A549 (cell line): ENCODE measurements around the gene RNF32. TPM values are rescaled to one million over a fixed set of nuclear protein-coding genes. Genes with fewer than 3 reads are reported as not detected.

ENCODE experiments used
- ATAC-seq, 2 experiments: fragments of 200-7000 bp in 1 of 2; fragments of >200 bp in 1 of 2; cut with Nextera tagmentation in 1 of 2; cut with Tn5 transposase in 1 of 2; 3 replicates each; pipeline versions ENCODE4 v1.8.0 to v1.9.1; 2018 to 2020; ENCODE audit warnings: mild to moderate bottlenecking in 1 of 2, moderate library complexity in 1 of 2
- CTCF ChIA-PET: fragments of 300-600 bp; sonication (Branson Sonifier 250); formaldehyde crosslinking; extraction: SDS; loops from one replicate; lab custom pipeline; 2021; ENCODE audit warnings: antibody characterized with exemption, inconsistent platforms; lab: Yijun Ruan, JAX
- POLR2A ChIA-PET: fragments of 350-600 bp; formaldehyde crosslinking; extraction: SDS; loops from one replicate; lab custom pipeline; 2021; ENCODE audit warnings: antibody characterized with exemption, inconsistent platforms; lab: Yijun Ruan, JAX
- DNase-seq, 2 experiments: peaks; one replicate each; pipeline versions ENCODE4 v3.0.0 to v3.0.0-alpha.2; 2011 to 2016; ENCODE audit warnings: low read depth in 1 of 2, low spot score in 1 of 2
- FAIRE-seq: peaks from 2 replicates; lab custom pipeline; 2011; peaks lifted over from hg19 to GRCh38; lab: Jason Lieb, UNC
- H3K27ac ChIP-seq, 2 experiments: fragments of >200 bp; sonication (Bioruptor Twin); formaldehyde crosslinking; 3 replicates each; pipeline ENCODE4 v1.5.1; 2016 to 2017
- H3K4me1 ChIP-seq: fragments of >200 bp; sonication (Bioruptor Twin); formaldehyde crosslinking; 3 replicates; pipeline ENCODE4 v1.6.1; 2016
- H3K4me2 ChIP-seq: fragments of >200 bp; sonication (Bioruptor Twin); formaldehyde crosslinking; 3 replicates; pipeline ENCODE4 v1.6.1; 2016
- H3K4me3 ChIP-seq: fragments of >200 bp; sonication (Bioruptor Twin); formaldehyde crosslinking; 3 replicates; pipeline ENCODE4 v1.5.1; 2016
- H3K9me3 ChIP-seq: fragments of >200 bp; sonication (Bioruptor Twin); formaldehyde crosslinking; 3 replicates; pipeline ENCODE4 v1.6.1; 2016
- BCL3 ChIP-seq: fragments of >200 bp; sonication (Bioruptor Twin); formaldehyde crosslinking; IDR thresholded peaks from 3 replicates; pipeline ENCODE4 v1.6.1; 2016
- CEBPB ChIP-seq, 2 experiments: fragments of >200 bp in 1 of 2; sonication (Bioruptor Twin) in 1 of 2; formaldehyde crosslinking in 1 of 2; IDR thresholded peaks; 2 replicates each; pipeline ENCODE4 v1.6.1; 2012 to 2016
- CHD2 ChIP-seq: fragments of 150-350 bp; IDR thresholded peaks from 2 replicates; pipeline ENCODE4 v1.6.1; 2014; ENCODE audit warnings: low read length; ENCODE audit not compliant: partially characterized antibody
- CHD4 ChIP-seq: fragments of 200-600 bp; sonication (generic); IDR thresholded peaks from 2 replicates; pipeline ENCODE4 v1.6.1; 2016; ENCODE audit warnings: antibody characterized with exemption, mild to moderate bottlenecking, borderline replicate concordance
- EHF ChIP-seq: fragments of 250-450 bp; sonication (Bioruptor Pico); IDR thresholded peaks from 2 replicates; pipeline ENCODE4 v1.5.0; 2020; ENCODE audit warnings: mild to moderate bottlenecking
- EHMT2 ChIP-seq: fragments of 200-600 bp; sonication (generic); IDR thresholded peaks from 2 replicates; pipeline ENCODE4 v1.6.1; 2016; ENCODE audit warnings: antibody characterized with exemption, low read depth, mild to moderate bottlenecking, moderate library complexity
- EP300 ChIP-seq, 2 experiments: fragments of >200 bp; sonication (Bioruptor Twin); formaldehyde crosslinking; IDR thresholded peaks; 2 replicates in 1 of 2; 3 replicates in 1 of 2; pipeline ENCODE4 v1.6.1; 2016 to 2017
- ESRRA ChIP-seq: fragments of 150-350 bp; IDR thresholded peaks from 2 replicates; pipeline ENCODE4 v1.6.1; 2014; ENCODE audit warnings: mild to moderate bottlenecking, low read length, borderline replicate concordance
- HDAC2 ChIP-seq: fragments of 200-600 bp; sonication (generic); IDR thresholded peaks from 2 replicates; pipeline ENCODE4 v1.6.1; 2016
- HES2 ChIP-seq: fragments of >200 bp; sonication (Bioruptor Twin); formaldehyde crosslinking; IDR thresholded peaks from 2 replicates; pipeline ENCODE4 v1.6.1; 2016
- HOXA7 ChIP-seq: fragments of 250-450 bp; sonication (Bioruptor Pico); IDR thresholded peaks from 2 replicates; pipeline ENCODE4 v1.5.0; 2020; ENCODE audit warnings: mild to moderate bottlenecking, moderate library complexity
- HOXB13 ChIP-seq: fragments of 250-450 bp; sonication (Bioruptor Pico); IDR thresholded peaks from 2 replicates; pipeline ENCODE4 v1.5.0; 2020; ENCODE audit warnings: low read depth, mild to moderate bottlenecking, moderate library complexity
- JUN ChIP-seq, 2 experiments: fragments of >200 bp; sonication (Bioruptor Twin); formaldehyde crosslinking; IDR thresholded peaks; 2 replicates in 1 of 2; 3 replicates in 1 of 2; pipeline ENCODE4 v1.6.1; 2016 to 2017
- KDM5A ChIP-seq: fragments of 200-600 bp; sonication (generic); IDR thresholded peaks from 2 replicates; pipeline ENCODE4 v1.6.1; 2016; ENCODE audit warnings: antibody characterized with exemption, mild to moderate bottlenecking
- MAFK ChIP-seq: fragments of 450-650 bp; IDR thresholded peaks from 2 replicates; pipeline ENCODE4 v1.6.1; 2014; ENCODE audit not compliant: partially characterized antibody
- NPAS2 ChIP-seq: fragments of 250-450 bp; sonication (Bioruptor Pico); IDR thresholded peaks from 2 replicates; pipeline ENCODE4 v1.8.0; 2022; ENCODE audit warnings: mild to moderate bottlenecking, moderate library complexity, borderline replicate concordance
- NR3C1 ChIP-seq: fragments of >200 bp; sonication (Bioruptor Twin); formaldehyde crosslinking; IDR thresholded peaks from 3 replicates; pipeline ENCODE4 v1.6.1; 2017
- PBX3 ChIP-seq: IDR thresholded peaks from 2 replicates; pipeline ENCODE4 v1.6.1; 2012
- PHF8 ChIP-seq: fragments of 200-600 bp; sonication (generic); IDR thresholded peaks from 2 replicates; pipeline ENCODE4 v1.6.1; 2016; ENCODE audit warnings: low read depth, mild to moderate bottlenecking, antibody characterized with exemption, moderate library complexity, borderline replicate concordance
- POLR2A ChIP-seq: IDR thresholded peaks from 2 replicates; pipeline ENCODE4 v1.6.1; 2012; ENCODE audit warnings: mild to moderate bottlenecking, low read length
- RCOR1 ChIP-seq: fragments of 150-350 bp; IDR thresholded peaks from 2 replicates; pipeline ENCODE4 v1.6.1; 2014; ENCODE audit warnings: antibody characterized with exemption, low read length, low read depth
- RFX5 ChIP-seq: fragments of 450-650 bp; IDR thresholded peaks from 2 replicates; pipeline ENCODE4 v1.7.1; 2014; ENCODE audit warnings: antibody characterized with exemption, mild to moderate bottlenecking, moderate library complexity
- ZFP36 ChIP-seq: fragments of 450-650 bp; IDR thresholded peaks from 2 replicates; pipeline ENCODE4 v1.6.1; 2014; ENCODE audit warnings: borderline replicate concordance; ENCODE audit not compliant: partially characterized antibody
- WGBS: methylation state at CpG from one replicate; pipeline ENCODE4 v1.1.6; 2017; ENCODE audit errors: missing lambda C conversion rate; 5-methylcytosine and 5-hydroxymethylcytosine counted together
- polyA plus RNA-seq, 4 experiments: library from polyadenylated mRNA; depleted of rRNA in 3 of 4; stranded (reverse); fragments of >200 nt; fragmentation: RNase III in 1 of 4; extraction: RNeasy Plus Mini Kit Qiagen cat#74134 plus additional on column Dnase treatment in 1 of 4; gene quantifications; 2 replicates in 3 of 4; 3 replicates in 1 of 4; pipeline ENCODE4 v1.2.3, GENCODE V29; 2011 to 2017
- TF ChIP-seq, protein P1 (sequence below): fragments of 150-350 bp; IDR thresholded peaks from 2 replicates; pipeline ENCODE4 v1.6.1; 2014; ENCODE audit warnings: low read depth, mild to moderate bottlenecking, low read length
- TF ChIP-seq, protein P2 (sequence below): fragments of >200 bp; sonication (Bioruptor Twin); formaldehyde crosslinking; IDR thresholded peaks from 3 replicates; pipeline ENCODE4 v1.5.1; 2016

Gene RNF32
- polyA plus RNA-seq, 2 of the 4 experiments (the other 2 are of a cell fraction), result 1.8 to 2.8 TPM

- Histone ChIP-seq H3K27ac (no peak overlapping the region), H3K4me3 (no peak overlapping the region), H3K9me3 (no peaks in the 10 kb centered on the region), H3K4me1 (no peaks in the 10 kb centered on the region), H3K4me2 (no peak overlapping the region)
- ChIA-PET CTCF (interaction anchor here (1.0 kb wide), 1 partner anchor 9 kb away, joined by 3 read pairs; no protein-coding TSS in a partner anchor), POLR2A (no interaction called here)
- DNase-seq (no peak), FAIRE-seq (no peak)
- 83% methylated on average over 4 of the region's 4 CpGs for WGBS
- TF ChIP-seq HDAC2 (no peak), HES2 (no peak), PBX3 (no peak), EHMT2 (no peak), NPAS2 (no peak), RFX5 (no peak), ESRRA (no peak), JUN (IDR thresholded peaks at IDR 0.05) (no peak), MAFK (no peak), CEBPB (IDR thresholded peaks at IDR 0.05) (no peak), EP300 (IDR thresholded peaks at IDR 0.05) (no peak), RCOR1 (no peak), KDM5A (no peak), PHF8 (no peak), CHD4 (no peak), NR3C1 (no peak), EHF (CRISPR knock-in tag) (no peak), ZFP36 (no peak)
- TF ChIP-seq, protein P1, sequence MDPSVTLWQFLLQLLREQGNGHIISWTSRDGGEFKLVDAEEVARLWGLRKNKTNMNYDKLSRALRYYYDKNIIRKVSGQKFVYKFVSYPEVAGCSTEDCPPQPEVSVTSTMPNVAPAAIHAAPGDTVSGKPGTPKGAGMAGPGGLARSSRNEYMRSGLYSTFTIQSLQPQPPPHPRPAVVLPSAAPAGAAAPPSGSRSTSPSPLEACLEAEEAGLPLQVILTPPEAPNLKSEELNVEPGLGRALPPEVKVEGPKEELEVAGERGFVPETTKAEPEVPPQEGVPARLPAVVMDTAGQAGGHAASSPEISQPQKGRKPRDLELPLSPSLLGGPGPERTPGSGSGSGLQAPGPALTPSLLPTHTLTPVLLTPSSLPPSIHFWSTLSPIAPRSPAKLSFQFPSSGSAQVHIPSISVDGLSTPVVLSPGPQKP, result no peak
- TF ChIP-seq, all 56 proteins: peak for 0
- ATAC-seq, result no peak
Measured at GRCh38 chr7:156722043-156722826, 81.7 kb downstream of the RNF32 start.

DNA sequence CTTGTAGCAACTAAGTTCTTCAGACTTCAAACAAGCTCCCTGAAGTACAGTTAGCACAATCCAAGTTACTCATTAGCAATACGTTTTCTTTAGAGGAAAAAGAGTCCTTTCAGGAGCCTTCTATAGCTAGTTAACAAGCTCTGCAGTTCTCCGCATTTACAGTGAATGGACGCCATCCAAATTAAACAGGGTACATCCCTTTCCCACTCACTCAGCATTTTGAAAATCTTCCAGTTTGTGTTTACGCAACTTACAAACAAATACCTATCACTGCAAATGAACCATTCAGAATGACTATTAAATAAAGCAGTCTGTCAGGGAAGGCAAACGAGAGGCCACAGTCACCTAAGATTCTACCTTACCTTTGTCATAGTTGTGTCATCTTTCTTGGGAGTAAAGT is 84.5 kb downstream of the RNF32 start:
- Histone ChIP-seq H3K4me1 (no peaks in the 10 kb centered on the region), H3K9me3 (no peaks in the 10 kb centered on the region), H3K4me3 (no peak overlapping the region), H3K27ac (no peak overlapping the region), H3K4me2 (no peak overlapping the region)
- TF ChIP-seq HOXA7 (CRISPR knock-in tag) (no peak), PBX3 (no peak), POLR2A (no peak), HOXB13 (CRISPR knock-in tag) (no peak), CHD2 (no peak), BCL3 (no peak), HES2 (no peak)
- TF ChIP-seq, protein P2, sequence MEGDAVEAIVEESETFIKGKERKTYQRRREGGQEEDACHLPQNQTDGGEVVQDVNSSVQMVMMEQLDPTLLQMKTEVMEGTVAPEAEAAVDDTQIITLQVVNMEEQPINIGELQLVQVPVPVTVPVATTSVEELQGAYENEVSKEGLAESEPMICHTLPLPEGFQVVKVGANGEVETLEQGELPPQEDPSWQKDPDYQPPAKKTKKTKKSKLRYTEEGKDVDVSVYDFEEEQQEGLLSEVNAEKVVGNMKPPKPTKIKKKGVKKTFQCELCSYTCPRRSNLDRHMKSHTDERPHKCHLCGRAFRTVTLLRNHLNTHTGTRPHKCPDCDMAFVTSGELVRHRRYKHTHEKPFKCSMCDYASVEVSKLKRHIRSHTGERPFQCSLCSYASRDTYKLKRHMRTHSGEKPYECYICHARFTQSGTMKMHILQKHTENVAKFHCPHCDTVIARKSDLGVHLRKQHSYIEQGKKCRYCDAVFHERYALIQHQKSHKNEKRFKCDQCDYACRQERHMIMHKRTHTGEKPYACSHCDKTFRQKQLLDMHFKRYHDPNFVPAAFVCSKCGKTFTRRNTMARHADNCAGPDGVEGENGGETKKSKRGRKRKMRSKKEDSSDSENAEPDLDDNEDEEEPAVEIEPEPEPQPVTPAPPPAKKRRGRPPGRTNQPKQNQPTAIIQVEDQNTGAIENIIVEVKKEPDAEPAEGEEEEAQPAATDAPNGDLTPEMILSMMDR, result no peak
- TF ChIP-seq, protein P1, result no peak
- FAIRE-seq (no peak), DNase-seq (no peak), ATAC-seq (no peak)
- CTCF ChIA-PET, result interaction anchor here (1.1 kb wide), 1 partner anchor 39 kb away, joined by 4 read pairs; no protein-coding TSS in a partner anchor
- 70% methylated on average over 5 of the region's 5 CpGs for WGBS
- POLR2A ChIA-PET, result no interaction called here
